GM18519 (cell line): Measurements from ENCODE around the gene MGAM2.

Experiments used
- ATAC-seq: cut with Tn5 transposase; IDR thresholded peaks from one replicate; pipeline ENCODE4 v1.9.1; 2021; ENCODE audit warnings: mild to moderate bottlenecking, moderate library complexity; ENCODE audit not compliant: unreplicated experiment, low FRiP score

The MGAM2 gene

GRCh38 chr7:142114207-142114606 lies 2.7 kb downstream of the MGAM2 start:
- no peak for ATAC-seq

- no peak for ATAC-seq
Measured at GRCh38 chr7:142120524-142120923, 9.0 kb downstream of the MGAM2 start.

GRCh38 chr7:142123184-142123583 lies 11.7 kb downstream of the MGAM2 start:
- no peak for ATAC-seq

GRCh38 chr7:142125256-142125955 lies 13.9 kb downstream of the MGAM2 start:
- no peak for ATAC-seq

GRCh38 chr7:142130267-142130666 lies 18.7 kb downstream of the MGAM2 start:
- no peak for ATAC-seq

- no peak for ATAC-seq
Measured at GRCh38 chr7:142131439-142132185, 20.1 kb downstream of the MGAM2 start.

- ATAC-seq: no peak
Measured at GRCh38 chr7:142133731-142134148, 22.2 kb downstream of the MGAM2 start.

GRCh38 chr7:142134909-142135308 lies 23.4 kb downstream of the MGAM2 start:
- ATAC-seq: no peak

GRCh38 chr7:142138996-142139395 lies 27.5 kb downstream of the MGAM2 start:
- no peak for ATAC-seq

GRCh38 chr7:142139597-142140400 lies 28.3 kb downstream of the MGAM2 start:
- no peak for ATAC-seq

GRCh38 chr7:142140401-142140959 lies 29.0 kb downstream of the MGAM2 start:
- no peak for ATAC-seq

GRCh38 chr7:142142702-142143101 lies 31.2 kb downstream of the MGAM2 start:
- no peak for ATAC-seq

- ATAC-seq: no peak
Measured at GRCh38 chr7:142146124-142146523, 34.6 kb downstream of the MGAM2 start.

- no peak for ATAC-seq
Measured at GRCh38 chr7:142150356-142150755, 38.8 kb downstream of the MGAM2 start.

GRCh38 chr7:142150869-142151268 lies 39.4 kb downstream of the MGAM2 start:
- no peak for ATAC-seq

GRCh38 chr7:142152076-142152475 lies 40.6 kb downstream of the MGAM2 start:
- ATAC-seq: no peak

GRCh38 chr7:142153400-142153799 lies 41.9 kb downstream of the MGAM2 start:
- no peak for ATAC-seq

- no peak for ATAC-seq
Measured at GRCh38 chr7:142158736-142159496, 47.4 kb downstream of the MGAM2 start.

GRCh38 chr7:142161921-142162320 lies 50.4 kb downstream of the MGAM2 start:
- no peak for ATAC-seq

- no peak for ATAC-seq
Measured at GRCh38 chr7:142168746-142169145, 57.2 kb downstream of the MGAM2 start.
